HG02623 (cell line): ENCODE results near the gene TRAM2.

Source experiments
- ATAC-seq: cut with Tn5 transposase; IDR thresholded peaks from one replicate; pipeline ENCODE4 v1.9.1; 2021; ENCODE audit warnings: moderate library complexity; ENCODE audit not compliant: unreplicated experiment

TRAM2 gene

GRCh38 chr6:52571099-52571755, 5.6 kb downstream of the TRAM2 start:
- ATAC-seq = no peak

GRCh38 chr6:52570291-52570700, 6.6 kb downstream of the TRAM2 start:
- no peak for ATAC-seq

GRCh38 chr6:52568320-52568719, 8.5 kb downstream of the TRAM2 start:
- ATAC-seq = no peak

- no peak for ATAC-seq
These were observed 10.0 kb downstream of the TRAM2 start for GRCh38 chr6:52566853-52567279.

GRCh38 chr6:52566201-52566600, 10.7 kb downstream of the TRAM2 start:
- ATAC-seq = peak; percentile 52

GRCh38 chr6:52564856-52565255, 12.0 kb downstream of the TRAM2 start:
- no peak for ATAC-seq

- no peak for ATAC-seq
These were observed 13.9 kb downstream of the TRAM2 start for GRCh38 chr6:52562911-52563310.

- ATAC-seq = no peak
These were observed 16.4 kb downstream of the TRAM2 start for GRCh38 chr6:52560462-52560861.

- no peak for ATAC-seq
These were observed 18.4 kb downstream of the TRAM2 start for GRCh38 chr6:52558266-52559000.

- ATAC-seq = no peak
These were observed 19.2 kb downstream of the TRAM2 start for GRCh38 chr6:52557389-52558265.

- ATAC-seq = no peak
These were observed 21.2 kb downstream of the TRAM2 start for GRCh38 chr6:52555518-52556233.

GRCh38 chr6:52554684-52555280, 22.1 kb downstream of the TRAM2 start:
- no peak for ATAC-seq

- ATAC-seq = no peak
These were observed 23.1 kb downstream of the TRAM2 start for GRCh38 chr6:52553719-52554118.

- ATAC-seq = no peak
These were observed 23.7 kb downstream of the TRAM2 start for GRCh38 chr6:52553158-52553557.

GRCh38 chr6:52552278-52552643, 24.6 kb downstream of the TRAM2 start:
- ATAC-seq = peak; percentile 96

GRCh38 chr6:52551483-52552277, 25.2 kb downstream of the TRAM2 start:
- no peak for ATAC-seq

GRCh38 chr6:52550870-52551269, 26.0 kb downstream of the TRAM2 start:
- ATAC-seq = no peak

GRCh38 chr6:52550014-52550575, 26.8 kb downstream of the TRAM2 start:
- ATAC-seq = no peak

GRCh38 chr6:52549428-52549827, 27.4 kb downstream of the TRAM2 start:
- no peak for ATAC-seq
